WTC11 (cell line): ENCODE data around the gene CORO1C. TPM values are rescaled to one million over a fixed set of nuclear protein-coding genes. Genes with fewer than 3 reads are reported as not detected.

Experiments
- ATAC-seq: fragments of 200-7000 bp; cut with Tn5 transposase; 2 replicates; pipeline ENCODE4 v1.10.0; 2021; ENCODE audit warnings: mild to moderate bottlenecking, moderate library complexity
- CTCF ChIA-PET: fragments of 300-600 bp; sonication (Branson Sonifier 250); formaldehyde crosslinking; loops from one replicate; lab custom pipeline; 2021; ENCODE audit warnings: antibody characterized with exemption; lab: Charles Lee
- POLR2A ChIA-PET: fragments of 350-600 bp; sonication (Branson Sonifier 250); formaldehyde crosslinking; loops from one replicate; lab custom pipeline; 2021; ENCODE audit warnings: antibody characterized with exemption; lab: Charles Lee
- DNase-seq: peaks from one replicate; pipeline ENCODE4 v3.0.0; 2021; ENCODE audit warnings: low spot score
- H3K27ac Mint-ChIP-seq: 2 replicates; pipeline ENCODE4 v1.8.0; 2021; ENCODE audit warnings: mixed read lengths
- H3K27me3 Mint-ChIP-seq: 2 replicates; pipeline ENCODE4 v1.8.0; 2021; ENCODE audit warnings: low read depth, mild to moderate bottlenecking, moderate library complexity, mixed read lengths
- H3K36me3 Mint-ChIP-seq: 2 replicates; pipeline ENCODE4 v1.8.0; 2021; ENCODE audit warnings: mixed read lengths
- H3K4me1 Mint-ChIP-seq: 2 replicates; pipeline ENCODE4 v1.8.0; 2022; ENCODE audit warnings: mixed read lengths
- H3K4me3 Mint-ChIP-seq: 2 replicates; pipeline ENCODE4 v1.8.0; 2021; ENCODE audit warnings: mild to moderate bottlenecking, moderate library complexity, mixed read lengths
- H3K9me3 Mint-ChIP-seq: 2 replicates; pipeline ENCODE4 v1.8.0; 2021; ENCODE audit warnings: mixed read lengths
- ATF1 ChIP-seq: sonication (generic); formaldehyde crosslinking; IDR thresholded peaks from 2 replicates; pipeline ENCODE4 v1.8.1; 2023; ENCODE audit warnings: mild to moderate bottlenecking, moderate library complexity, missing genetic modification reagents
- HMGA2 ChIP-seq: fragments of 250-450 bp; sonication (Bioruptor Pico); IDR thresholded peaks from 2 replicates; pipeline ENCODE4 v1.4.0; 2021; ENCODE audit warnings: mild to moderate bottlenecking, moderate library complexity
- MXD4 ChIP-seq: fragments of 250-450 bp; sonication (Bioruptor Pico); IDR thresholded peaks from 2 replicates; pipeline ENCODE4 v1.8.0; 2021; ENCODE audit warnings: mild to moderate bottlenecking, moderate library complexity, borderline replicate concordance
- NR2C2 ChIP-seq: sonication (generic); formaldehyde crosslinking; IDR thresholded peaks from 2 replicates; pipeline ENCODE4 v1.8.0; 2022; ENCODE audit warnings: mild to moderate bottlenecking, missing genetic modification reagents
- PRDM15 ChIP-seq: sonication (generic); formaldehyde crosslinking; IDR thresholded peaks from 2 replicates; pipeline ENCODE4 v1.8.0; 2022; ENCODE audit warnings: missing genetic modification reagents
- PRRX2 ChIP-seq: fragments of 250-450 bp; sonication (Bioruptor Pico); IDR thresholded peaks from 2 replicates; pipeline ENCODE4 v1.8.0; 2021; ENCODE audit warnings: mild to moderate bottlenecking
- ZNF425 ChIP-seq: fragments of 250-450 bp; sonication (Bioruptor Pico); conservative IDR thresholded peaks from 2 replicates; pipeline ENCODE4 v1.9.0; 2021; ENCODE audit warnings: mild to moderate bottlenecking
- total RNA-seq: library from RNA; stranded (reverse); gene quantifications from 3 replicates; pipeline ENCODE4 v1.2.3, GENCODE V29; 2021
- TF ChIP-seq, protein P1 (sequence below): sonication (generic); formaldehyde crosslinking; IDR thresholded peaks from 2 replicates; pipeline ENCODE4 v1.8.1; 2023; ENCODE audit warnings: mild to moderate bottlenecking, missing genetic modification reagents, moderate library complexity
- TF ChIP-seq, protein P2 (sequence below): sonication (generic); formaldehyde crosslinking; IDR thresholded peaks from 2 replicates; pipeline ENCODE4 v1.8.0; 2023; ENCODE audit warnings: mild to moderate bottlenecking, missing genetic modification reagents
- TF ChIP-seq, protein P3 (sequence below): sonication (generic); formaldehyde crosslinking; IDR thresholded peaks from 2 replicates; pipeline ENCODE4 v1.8.0; 2022; ENCODE audit warnings: mild to moderate bottlenecking, missing genetic modification reagents
- TF ChIP-seq, protein P4 (sequence below): sonication (generic); formaldehyde crosslinking; IDR thresholded peaks from 2 replicates; pipeline ENCODE4 v1.8.1; 2023; ENCODE audit warnings: mild to moderate bottlenecking, missing genetic modification reagents
- TF ChIP-seq, protein P5 (sequence below): sonication (generic); formaldehyde crosslinking; IDR thresholded peaks from 2 replicates; pipeline ENCODE4 v1.8.1; 2023; ENCODE audit warnings: mild to moderate bottlenecking, moderate library complexity, missing genetic modification reagents
- TF ChIP-seq, protein P6 (sequence below): fragments of 250-450 bp; sonication (Bioruptor Pico); IDR thresholded peaks from 2 replicates; pipeline ENCODE4 v2.1.2; 2022; ENCODE audit warnings: mild to moderate bottlenecking, moderate library complexity

The CORO1C gene
- total RNA-seq, 1 experiment from 2014 or later, result 113 TPM

- Mint-ChIP-seq H3K4me1 (no peaks in the 10 kb centered on the region), H3K36me3 (peaks cover under 1% of the 10 kb centered on the region; the same call in 1 of the 2 replicates), H3K27me3 (no peaks in the 10 kb centered on the region), H3K4me3 (no peak overlapping the region), H3K9me3 (peaks cover 4% of the 10 kb centered on the region), H3K27ac (no peak overlapping the region)
- DNase-seq (no peak), ATAC-seq (no peak)
- POLR2A ChIA-PET, result no interaction called here
- CTCF ChIA-PET, result interaction anchor here (1.6 to 2.2 kb wide), 2 partner anchors 88 to 132 kb away, joined by 3 to 9 read pairs; no protein-coding TSS in a partner anchor
- TF ChIP-seq, protein P1, sequence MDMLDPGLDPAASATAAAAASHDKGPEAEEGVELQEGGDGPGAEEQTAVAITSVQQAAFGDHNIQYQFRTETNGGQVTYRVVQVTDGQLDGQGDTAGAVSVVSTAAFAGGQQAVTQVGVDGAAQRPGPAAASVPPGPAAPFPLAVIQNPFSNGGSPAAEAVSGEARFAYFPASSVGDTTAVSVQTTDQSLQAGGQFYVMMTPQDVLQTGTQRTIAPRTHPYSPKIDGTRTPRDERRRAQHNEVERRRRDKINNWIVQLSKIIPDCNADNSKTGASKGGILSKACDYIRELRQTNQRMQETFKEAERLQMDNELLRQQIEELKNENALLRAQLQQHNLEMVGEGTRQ (CRISPR knock-in tag), result no peak
- no peak for TF ChIP-seq PRDM15 (CRISPR knock-in tag)
- TF ChIP-seq, protein P2, sequence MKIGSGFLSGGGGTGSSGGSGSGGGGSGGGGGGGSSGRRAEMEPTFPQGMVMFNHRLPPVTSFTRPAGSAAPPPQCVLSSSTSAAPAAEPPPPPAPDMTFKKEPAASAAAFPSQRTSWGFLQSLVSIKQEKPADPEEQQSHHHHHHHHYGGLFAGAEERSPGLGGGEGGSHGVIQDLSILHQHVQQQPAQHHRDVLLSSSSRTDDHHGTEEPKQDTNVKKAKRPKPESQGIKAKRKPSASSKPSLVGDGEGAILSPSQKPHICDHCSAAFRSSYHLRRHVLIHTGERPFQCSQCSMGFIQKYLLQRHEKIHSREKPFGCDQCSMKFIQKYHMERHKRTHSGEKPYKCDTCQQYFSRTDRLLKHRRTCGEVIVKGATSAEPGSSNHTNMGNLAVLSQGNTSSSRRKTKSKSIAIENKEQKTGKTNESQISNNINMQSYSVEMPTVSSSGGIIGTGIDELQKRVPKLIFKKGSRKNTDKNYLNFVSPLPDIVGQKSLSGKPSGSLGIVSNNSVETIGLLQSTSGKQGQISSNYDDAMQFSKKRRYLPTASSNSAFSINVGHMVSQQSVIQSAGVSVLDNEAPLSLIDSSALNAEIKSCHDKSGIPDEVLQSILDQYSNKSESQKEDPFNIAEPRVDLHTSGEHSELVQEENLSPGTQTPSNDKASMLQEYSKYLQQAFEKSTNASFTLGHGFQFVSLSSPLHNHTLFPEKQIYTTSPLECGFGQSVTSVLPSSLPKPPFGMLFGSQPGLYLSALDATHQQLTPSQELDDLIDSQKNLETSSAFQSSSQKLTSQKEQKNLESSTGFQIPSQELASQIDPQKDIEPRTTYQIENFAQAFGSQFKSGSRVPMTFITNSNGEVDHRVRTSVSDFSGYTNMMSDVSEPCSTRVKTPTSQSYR (CRISPR knock-in tag), result no peak
- no peak for TF ChIP-seq ZNF425 (CRISPR knock-in tag)
- TF ChIP-seq, protein P3, sequence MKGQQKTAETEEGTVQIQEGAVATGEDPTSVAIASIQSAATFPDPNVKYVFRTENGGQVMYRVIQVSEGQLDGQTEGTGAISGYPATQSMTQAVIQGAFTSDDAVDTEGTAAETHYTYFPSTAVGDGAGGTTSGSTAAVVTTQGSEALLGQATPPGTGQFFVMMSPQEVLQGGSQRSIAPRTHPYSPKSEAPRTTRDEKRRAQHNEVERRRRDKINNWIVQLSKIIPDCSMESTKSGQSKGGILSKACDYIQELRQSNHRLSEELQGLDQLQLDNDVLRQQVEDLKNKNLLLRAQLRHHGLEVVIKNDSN (CRISPR knock-in tag), result no peak
- TF ChIP-seq, protein P4, sequence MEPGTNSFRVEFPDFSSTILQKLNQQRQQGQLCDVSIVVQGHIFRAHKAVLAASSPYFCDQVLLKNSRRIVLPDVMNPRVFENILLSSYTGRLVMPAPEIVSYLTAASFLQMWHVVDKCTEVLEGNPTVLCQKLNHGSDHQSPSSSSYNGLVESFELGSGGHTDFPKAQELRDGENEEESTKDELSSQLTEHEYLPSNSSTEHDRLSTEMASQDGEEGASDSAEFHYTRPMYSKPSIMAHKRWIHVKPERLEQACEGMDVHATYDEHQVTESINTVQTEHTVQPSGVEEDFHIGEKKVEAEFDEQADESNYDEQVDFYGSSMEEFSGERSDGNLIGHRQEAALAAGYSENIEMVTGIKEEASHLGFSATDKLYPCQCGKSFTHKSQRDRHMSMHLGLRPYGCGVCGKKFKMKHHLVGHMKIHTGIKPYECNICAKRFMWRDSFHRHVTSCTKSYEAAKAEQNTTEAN (CRISPR knock-in tag), result no peak
- TF ChIP-seq MXD4, result no peak
- TF ChIP-seq, protein P5, sequence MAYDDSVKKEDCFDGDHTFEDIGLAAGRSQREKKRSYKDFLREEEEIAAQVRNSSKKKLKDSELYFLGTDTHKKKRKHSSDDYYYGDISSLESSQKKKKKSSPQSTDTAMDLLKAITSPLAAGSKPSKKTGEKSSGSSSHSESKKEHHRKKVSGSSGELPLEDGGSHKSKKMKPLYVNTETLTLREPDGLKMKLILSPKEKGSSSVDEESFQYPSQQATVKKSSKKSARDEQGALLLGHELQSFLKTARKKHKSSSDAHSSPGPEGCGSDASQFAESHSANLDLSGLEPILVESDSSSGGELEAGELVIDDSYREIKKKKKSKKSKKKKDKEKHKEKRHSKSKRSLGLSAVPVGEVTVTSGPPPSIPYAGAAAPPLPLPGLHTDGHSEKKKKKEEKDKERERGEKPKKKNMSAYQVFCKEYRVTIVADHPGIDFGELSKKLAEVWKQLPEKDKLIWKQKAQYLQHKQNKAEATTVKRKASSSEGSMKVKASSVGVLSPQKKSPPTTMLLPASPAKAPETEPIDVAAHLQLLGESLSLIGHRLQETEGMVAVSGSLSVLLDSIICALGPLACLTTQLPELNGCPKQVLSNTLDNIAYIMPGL (CRISPR knock-in tag), result no peak
- no peak for TF ChIP-seq ATF1 (CRISPR knock-in tag)
- no peak for TF ChIP-seq NR2C2 (CRISPR knock-in tag)
- no peak for TF ChIP-seq HMGA2
- TF ChIP-seq PRRX2, result no peak
- TF ChIP-seq, protein P6, sequence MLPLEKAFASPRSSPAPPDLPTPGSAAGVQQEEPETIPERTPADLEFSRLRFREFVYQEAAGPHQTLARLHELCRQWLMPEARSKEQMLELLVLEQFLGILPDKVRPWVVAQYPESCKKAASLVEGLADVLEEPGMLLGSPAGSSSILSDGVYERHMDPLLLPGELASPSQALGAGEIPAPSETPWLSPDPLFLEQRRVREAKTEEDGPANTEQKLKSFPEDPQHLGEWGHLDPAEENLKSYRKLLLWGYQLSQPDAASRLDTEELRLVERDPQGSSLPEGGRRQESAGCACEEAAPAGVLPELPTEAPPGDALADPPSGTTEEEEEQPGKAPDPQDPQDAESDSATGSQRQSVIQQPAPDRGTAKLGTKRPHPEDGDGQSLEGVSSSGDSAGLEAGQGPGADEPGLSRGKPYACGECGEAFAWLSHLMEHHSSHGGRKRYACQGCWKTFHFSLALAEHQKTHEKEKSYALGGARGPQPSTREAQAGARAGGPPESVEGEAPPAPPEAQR (CRISPR knock-in tag), result no peak
These were observed 21.1 kb upstream of the CORO1C start for GRCh38 chr12:108752387-108752786.
